ENCODE measurements around the gene TMCC2. TPM values are rescaled to one million over a fixed set of nuclear protein-coding genes. Genes with fewer than 3 reads are reported as not detected.

Gene TMCC2
- total and polyA plus RNA-seq, 2 experiments from 2014 or later, result 2.6 to 9.9 TPM

- Histone ChIP-seq H3K79me2 (replicated peaks; ENCODE audit: insufficient read depth) (no peaks in the 10 kb centered on the region), H2AFZ (no peak overlapping the region), H3K27ac (ENCODE audit: low read depth) (no peak overlapping the region), H3K9me2 (ENCODE audit: insufficient read depth) (no peaks in the 10 kb centered on the region), H3K4me3 (no peak overlapping the region), H3K27me3 (ENCODE audit: insufficient read depth) (no peaks in the 10 kb centered on the region), H3K4me2 (no peak overlapping the region), H3K36me3 (ENCODE audit: insufficient read depth) (no peaks in the 10 kb centered on the region), H4K20me1 (replicated peaks; ENCODE audit: insufficient read depth) (no peaks in the 10 kb centered on the region), H3K4me1 (ENCODE audit: insufficient read depth) (peaks cover 13% of the 10 kb centered on the region), H3F3A (replicated peaks; ENCODE audit: low read depth) (no peaks in the 10 kb centered on the region)
- TF ChIP-seq EZH2 (IDR thresholded peaks at IDR 0.05; ENCODE audit: low read depth, unreplicated experiment) (no peak), REST (IDR thresholded peaks at IDR 0.05; ENCODE audit: unreplicated experiment) (no peak), STAT1 (IDR thresholded peaks at IDR 0.05; ENCODE audit: unreplicated experiment) (no peak), ZNF462 (CRISPR knock-in tag; IDR thresholded peaks at IDR 0.05) (no peak), CREB1 (CRISPR knock-in tag; IDR thresholded peaks at IDR 0.05; ENCODE audit: low read depth) (no peak)
- no peaks in the 10 kb centered on the region for H3K36me3 Mint-ChIP-seq (ENCODE audit: low read depth)
- ATAC-seq (no peak), DNase-seq (ENCODE audit: low spot score) (no peak)
- no peak overlapping the region for H3K4me3 Mint-ChIP-seq
- no peaks in the 10 kb centered on the region for H3K9me3 Mint-ChIP-seq
- H3K4me1 Mint-ChIP-seq, result peaks cover 32% of the 10 kb centered on the region
- H3K27me3 Mint-ChIP-seq (ENCODE audit: insufficient read depth, low read depth, poor library complexity), result peaks cover 8% of the 10 kb centered on the region
- H3K27ac Mint-ChIP-seq, result peak overlapping the region; percentile 59
These were observed 30.0 kb downstream of the TMCC2 start for GRCh38 chr1:205257735-205258134.

All from GM23338 (cell line).